IgD-negative memory B cell (primary cell): Measurements from ENCODE around the gene SNRPA. TPM values are rescaled to one million over a fixed set of nuclear protein-coding genes. Genes with fewer than 3 reads are reported as not detected.
A peak's percentile ranks its signal among the peaks of the same experiment; 100 is the strongest.
"Not testable (repeated sequence)": the region's sequence is repeated elsewhere in the genome, so short reads cannot be mapped to it uniquely, and the experiment has no call there.

Experiments
- H3K27ac Mint-ChIP-seq, 3 donors: one replicate each; pipeline ENCODE4 v1.8.0; 2020 to 2022; ENCODE audit warnings: mild to moderate bottlenecking in 3 of 3, mixed read lengths in 3 of 3, moderate library complexity in 1 of 3
- H3K27me3 Mint-ChIP-seq: one replicate; pipeline ENCODE4 v1.8.0; 2021; ENCODE audit warnings: mixed read lengths
- H3K36me3 Mint-ChIP-seq: one replicate; pipeline ENCODE4 v1.8.0; 2020; ENCODE audit warnings: mild to moderate bottlenecking, mixed read lengths
- H3K4me1 Mint-ChIP-seq, 3 donors: one replicate each; pipeline ENCODE4 v1.8.0; 2020 to 2022; ENCODE audit warnings: mixed read lengths in 3 of 3, mild to moderate bottlenecking in 1 of 3
- H3K4me3 Mint-ChIP-seq, 4 donors: one replicate each; pipeline ENCODE4 v1.8.0; 2020 to 2022; ENCODE audit warnings: mild to moderate bottlenecking in 4 of 4, mixed read lengths in 4 of 4, moderate library complexity in 3 of 4
- H3K9me3 Mint-ChIP-seq, 3 donors: one replicate each; pipeline ENCODE4 v1.8.0; 2020 to 2021; ENCODE audit warnings: mixed read lengths in 3 of 3, mild to moderate bottlenecking in 1 of 3
- polyA plus RNA-seq: library from polyadenylated mRNA; unstranded; fragments of 300-500 nt; fragmentation: Illumina TruSeq; gene quantifications from one replicate; pipeline ENCODE4 v1.2.3, GENCODE V29; 2021

SNRPA gene
- polyA plus RNA-seq, 1 donor from 2014 or later = 96.4 TPM

GRCh38 chr19:40771101-40771862, 20.3 kb downstream of the SNRPA start:
- peaks cover 12% of the 10 kb centered on the region for H3K36me3 Mint-ChIP-seq
- peaks cover 7 to 24% (median 16%) of the 10 kb centered on the region in 3 donors for H3K4me1 Mint-ChIP-seq
- peak overlapping the region in 2 of 4 donors; percentile 7 to 22 for H3K4me3 Mint-ChIP-seq
- H3K27ac Mint-ChIP-seq = peak overlapping the region in 1 of 3 donors; percentile 67
- H3K9me3 Mint-ChIP-seq, H3K27me3 Mint-ChIP-seq: not testable (repeated sequence)

- peaks cover 15% of the 10 kb centered on the region for H3K36me3 Mint-ChIP-seq
- H3K27ac Mint-ChIP-seq = peak within 1 kb of the TSS in 1 of 3 donors; percentile 98
- peak within 1 kb of the TSS in 3 of 4 donors; percentile 60 to 68 (median 66) for H3K4me3 Mint-ChIP-seq
- peaks cover 24 to 34% (median 33%) of the 10 kb centered on the region in 3 donors for H3K4me1 Mint-ChIP-seq
- peaks cover 0 to 6% (median 0%) of the 10 kb centered on the region in 3 donors for H3K9me3 Mint-ChIP-seq
- H3K27me3 Mint-ChIP-seq = no peaks in the 10 kb centered on the region
These were observed 24.1 kb downstream of the SNRPA start, which contains the start of gene MIA for GRCh38 chr19:40774916-40775631. Gene MIA, plus strand, starts transcription at chr19:40775521. Its CDS starts 22 bp downstream, at chr19:40775543.

GRCh38 chr19:40775632-40776022, 24.6 kb downstream of the SNRPA start:
- Mint-ChIP-seq H3K36me3 (peaks cover 12% of the 10 kb centered on the region), H3K4me3 (no peak overlapping the region), H3K4me1 (peaks cover 28 to 39% (median 39%) of the 10 kb centered on the region in 3 donors), H3K9me3 (peaks cover 0 to 6% (median 0%) of the 10 kb centered on the region in 3 donors), H3K27ac (peak overlapping the region in 1 of 3 donors; percentile 98), H3K27me3 (no peaks in the 10 kb centered on the region)

GRCh38 chr19:40776364-40776763, 25.4 kb downstream of the SNRPA start:
- H3K27me3 Mint-ChIP-seq = no peaks in the 10 kb centered on the region
- peak overlapping the region in 3 of 4 donors; percentile 93 to 99 (median 95) for H3K4me3 Mint-ChIP-seq
- peaks cover 24 to 37% (median 36%) of the 10 kb centered on the region in 3 donors for H3K4me1 Mint-ChIP-seq
- peaks cover 7% of the 10 kb centered on the region for H3K36me3 Mint-ChIP-seq
- H3K9me3 Mint-ChIP-seq = no peaks in the 10 kb centered on the region
- peak overlapping the region; percentile 98 to 100 (median 100) for H3K27ac Mint-ChIP-seq

GRCh38 chr19:40776932-40777644, 26.1 kb downstream of the SNRPA start:
- Mint-ChIP-seq H3K4me1 (peaks cover 23 to 40% (median 34%) of the 10 kb centered on the region in 3 donors), H3K27me3 (no peaks in the 10 kb centered on the region), H3K27ac (peak overlapping the region; percentile 98 to 100 (median 100)), H3K4me3 (peak overlapping the region; percentile 93 to 99 (median 96)), H3K9me3 (no peaks in the 10 kb centered on the region), H3K36me3 (peaks cover 6% of the 10 kb centered on the region)

- Mint-ChIP-seq H3K4me3 (peak overlapping the region; percentile 93 to 99 (median 96)), H3K9me3 (no peaks in the 10 kb centered on the region), H3K27ac (peak overlapping the region; percentile 98 to 100 (median 100)), H3K27me3 (no peaks in the 10 kb centered on the region), H3K4me1 (peaks cover 23 to 43% (median 34%) of the 10 kb centered on the region in 3 donors), H3K36me3 (peaks cover 6% of the 10 kb centered on the region)
These were observed 26.6 kb downstream of the SNRPA start for GRCh38 chr19:40777645-40777936.

GRCh38 chr19:40777937-40778705, 27.1 kb downstream of the SNRPA start, which contains the start of gene RAB4B:
Gene RAB4B, plus strand, starts transcription at chr19:40778247. Its CDS starts 129 bp downstream, at chr19:40778376.
- Mint-ChIP-seq H3K27me3 (no peaks in the 10 kb centered on the region), H3K36me3 (peaks cover 6% of the 10 kb centered on the region), H3K27ac (peak within 1 kb of the TSS; percentile 98 to 100 (median 100)), H3K9me3 (no peaks in the 10 kb centered on the region), H3K4me1 (peaks cover 23 to 43% (median 34%) of the 10 kb centered on the region in 3 donors), H3K4me3 (peak within 1 kb of the TSS; percentile 93 to 99 (median 96))

- no peaks in the 10 kb centered on the region for H3K27me3 Mint-ChIP-seq
- H3K36me3 Mint-ChIP-seq = peaks cover 7% of the 10 kb centered on the region
- peak overlapping the region; percentile 98 to 100 (median 100) for H3K27ac Mint-ChIP-seq
- H3K9me3 Mint-ChIP-seq = no peaks in the 10 kb centered on the region
- H3K4me3 Mint-ChIP-seq = peak overlapping the region; percentile 93 to 99 (median 96)
- peaks cover 23 to 43% (median 35%) of the 10 kb centered on the region in 3 donors for H3K4me1 Mint-ChIP-seq
These were observed 27.8 kb downstream of the SNRPA start for GRCh38 chr19:40778706-40779284.

GRCh38 chr19:40780582-40780981, 29.6 kb downstream of the SNRPA start:
- no peaks in the 10 kb centered on the region for H3K9me3 Mint-ChIP-seq
- H3K27ac Mint-ChIP-seq = peak overlapping the region in 2 of 3 donors; percentile 61 to 89
- peaks cover 9% of the 10 kb centered on the region for H3K36me3 Mint-ChIP-seq
- peak overlapping the region; percentile 11 to 72 (median 22) for H3K4me3 Mint-ChIP-seq
- no peaks in the 10 kb centered on the region for H3K27me3 Mint-ChIP-seq
- H3K4me1 Mint-ChIP-seq = peaks cover 23 to 37% (median 29%) of the 10 kb centered on the region in 3 donors

GRCh38 chr19:40781140-40781539, 30.1 kb downstream of the SNRPA start:
- H3K36me3 Mint-ChIP-seq = peaks cover 9% of the 10 kb centered on the region

GRCh38 chr19:40783711-40784110, 32.7 kb downstream of the SNRPA start:
- Mint-ChIP-seq H3K36me3 (peaks cover 8% of the 10 kb centered on the region), H3K4me3 (peak overlapping the region in 1 of 4 donors; percentile 33), H3K27ac (no peak overlapping the region), H3K27me3 (no peaks in the 10 kb centered on the region), H3K9me3 (no peaks in the 10 kb centered on the region), H3K4me1 (peaks cover 9 to 23% (median 16%) of the 10 kb centered on the region in 3 donors)

More at GRCh38 chr19:40781140-40781539, 30.1 kb downstream of the SNRPA start:
- peak overlapping the region in 1 of 3 donors; percentile 61 for H3K27ac Mint-ChIP-seq
- peak overlapping the region in 1 of 4 donors; percentile 72 for H3K4me3 Mint-ChIP-seq
- no peaks in the 10 kb centered on the region for H3K9me3 Mint-ChIP-seq
- H3K4me1 Mint-ChIP-seq = peaks cover 23 to 34% (median 25%) of the 10 kb centered on the region in 3 donors
- H3K27me3 Mint-ChIP-seq = no peaks in the 10 kb centered on the region

GRCh38 chr19:40784146-40784545, 33.1 kb downstream of the SNRPA start:
- not testable (repeated sequence) for H3K4me3 Mint-ChIP-seq, H3K27me3 Mint-ChIP-seq, H3K27ac Mint-ChIP-seq, H3K9me3 Mint-ChIP-seq, H3K36me3 Mint-ChIP-seq
- H3K4me1 Mint-ChIP-seq = peaks cover 7 to 20% (median 14%) of the 10 kb centered on the region in 3 donors

- H3K4me3 Mint-ChIP-seq = peak overlapping the region in 1 of 4 donors; percentile 54
- H3K9me3 Mint-ChIP-seq = no peaks in the 10 kb centered on the region
- peak overlapping the region in 1 of 3 donors; percentile 18 for H3K27ac Mint-ChIP-seq
- no peaks in the 10 kb centered on the region for H3K27me3 Mint-ChIP-seq
- H3K36me3 Mint-ChIP-seq = peaks cover 6% of the 10 kb centered on the region
- H3K4me1 Mint-ChIP-seq = peaks cover 3 to 12% (median 11%) of the 10 kb centered on the region in 3 donors
These were observed 34.5 kb downstream of the SNRPA start for GRCh38 chr19:40785526-40785925.
